ENCODE data around the gene PLD5. TPM values are rescaled to one million over a fixed set of nuclear protein-coding genes. Genes with fewer than 3 reads are reported as not detected.
"Not testable (repeated sequence)": the region's sequence is repeated elsewhere in the genome, so short reads cannot be mapped to it uniquely, and the experiment has no call there.

Gene PLD5
- total RNA-seq, 1 experiment from 2014 or later: not detected

GRCh38 chr1:242228991-242229390 lies 295.5 kb downstream of the PLD5 start:
- Histone ChIP-seq H3K9me3 (ENCODE audit: control insufficient read depth, insufficient read depth, low read depth, low read length) (peaks cover 3% of the 10 kb centered on the region; the same call in 1 of the 2 replicates), H3K4me3 (ENCODE audit: low read depth in 2 of 2, low read length in 2 of 2) (no peak overlapping the region), H3K27ac (ENCODE audit: low read length) (peak overlapping the region; percentile 81; the same call in 1 of the 2 replicates), H3K4me1 (ENCODE audit: control insufficient read depth, insufficient read depth, low read length) (peaks cover 7% of the 10 kb centered on the region), H3K36me3 (ENCODE audit: control insufficient read depth, insufficient read depth, low read length) (no peaks in the 10 kb centered on the region), H3K27me3 (ENCODE audit: control insufficient read depth, insufficient read depth, low read length) (no peaks in the 10 kb centered on the region)
- BruUV-seq (replicated peaks): no TSS peak
- CTCF ChIA-PET: no interaction called here
- in situ Hi-C loops (cut with HindIII; ENCODE audit: low pct_unique_long_range_greater_than_20kb, low sequenced_read_pairs): no loop called here
- POLR2A ChIA-PET: no interaction called here
- no peak for TF ChIP-seq TCF7L2 (IDR thresholded peaks at IDR 0.05; ENCODE audit: low read depth, low read length)
- TF ChIP-seq CTCF (IDR thresholded peaks at IDR 0.05): no peak
- TF ChIP-seq, protein P1, sequence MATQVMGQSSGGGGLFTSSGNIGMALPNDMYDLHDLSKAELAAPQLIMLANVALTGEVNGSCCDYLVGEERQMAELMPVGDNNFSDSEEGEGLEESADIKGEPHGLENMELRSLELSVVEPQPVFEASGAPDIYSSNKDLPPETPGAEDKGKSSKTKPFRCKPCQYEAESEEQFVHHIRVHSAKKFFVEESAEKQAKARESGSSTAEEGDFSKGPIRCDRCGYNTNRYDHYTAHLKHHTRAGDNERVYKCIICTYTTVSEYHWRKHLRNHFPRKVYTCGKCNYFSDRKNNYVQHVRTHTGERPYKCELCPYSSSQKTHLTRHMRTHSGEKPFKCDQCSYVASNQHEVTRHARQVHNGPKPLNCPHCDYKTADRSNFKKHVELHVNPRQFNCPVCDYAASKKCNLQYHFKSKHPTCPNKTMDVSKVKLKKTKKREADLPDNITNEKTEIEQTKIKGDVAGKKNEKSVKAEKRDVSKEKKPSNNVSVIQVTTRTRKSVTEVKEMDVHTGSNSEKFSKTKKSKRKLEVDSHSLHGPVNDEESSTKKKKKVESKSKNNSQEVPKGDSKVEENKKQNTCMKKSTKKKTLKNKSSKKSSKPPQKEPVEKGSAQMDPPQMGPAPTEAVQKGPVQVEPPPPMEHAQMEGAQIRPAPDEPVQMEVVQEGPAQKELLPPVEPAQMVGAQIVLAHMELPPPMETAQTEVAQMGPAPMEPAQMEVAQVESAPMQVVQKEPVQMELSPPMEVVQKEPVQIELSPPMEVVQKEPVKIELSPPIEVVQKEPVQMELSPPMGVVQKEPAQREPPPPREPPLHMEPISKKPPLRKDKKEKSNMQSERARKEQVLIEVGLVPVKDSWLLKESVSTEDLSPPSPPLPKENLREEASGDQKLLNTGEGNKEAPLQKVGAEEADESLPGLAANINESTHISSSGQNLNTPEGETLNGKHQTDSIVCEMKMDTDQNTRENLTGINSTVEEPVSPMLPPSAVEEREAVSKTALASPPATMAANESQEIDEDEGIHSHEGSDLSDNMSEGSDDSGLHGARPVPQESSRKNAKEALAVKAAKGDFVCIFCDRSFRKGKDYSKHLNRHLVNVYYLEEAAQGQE (IDR thresholded peaks at IDR 0.05; ENCODE audit: insufficient read depth in 1 of 2, low read depth in 2 of 2, low read length in 1 of 2): no peak
- no peak for TF ChIP-seq POLR2AphosphoS5 (IDR thresholded peaks at IDR 0.05; ENCODE audit: low read depth, low read length)
- TF ChIP-seq SIN3A (IDR thresholded peaks at IDR 0.05; ENCODE audit: borderline replicate concordance, insufficient read depth, low read depth, low read length): no peak
- ATAC-seq (no peak), DNase-seq (ENCODE audit: low read depth, low spot score) (peak; percentile 45)
- intact Hi-C loops (cut with micrococcal nuclease; ENCODE audit: unreplicated experiment): no loop called here

- intact Hi-C loops (cut with micrococcal nuclease; ENCODE audit: unreplicated experiment): no loop called here
- Histone ChIP-seq H3K4me1 (ENCODE audit: control insufficient read depth, insufficient read depth, low read length) (peaks cover 7% of the 10 kb centered on the region), H3K27me3 (ENCODE audit: control insufficient read depth, insufficient read depth, low read length) (no peaks in the 10 kb centered on the region), H3K36me3 (ENCODE audit: control insufficient read depth, insufficient read depth, low read length) (no peaks in the 10 kb centered on the region), H3K9me3 (ENCODE audit: control insufficient read depth, insufficient read depth, low read depth, low read length) (peaks cover 3% of the 10 kb centered on the region; the same call in 1 of the 2 replicates), H3K27ac (ENCODE audit: low read length) (peak overlapping the region; percentile 81), H3K4me3 (ENCODE audit: low read depth in 2 of 2, low read length in 2 of 2) (no peak overlapping the region)
- TF ChIP-seq SIN3A (IDR thresholded peaks at IDR 0.05; ENCODE audit: borderline replicate concordance, insufficient read depth, low read depth, low read length) (no peak), POLR2AphosphoS5 (IDR thresholded peaks at IDR 0.05; ENCODE audit: low read depth, low read length) (peak; percentile 68; the same call in 1 of the 2 replicates), CTCF (IDR thresholded peaks at IDR 0.05) (no peak), TCF7L2 (IDR thresholded peaks at IDR 0.05; ENCODE audit: low read depth, low read length) (peak; percentile 92)
- TF ChIP-seq, protein P1 (IDR thresholded peaks at IDR 0.05; ENCODE audit: insufficient read depth in 1 of 2, low read depth in 2 of 2, low read length in 1 of 2): no peak
- CTCF ChIA-PET: no interaction called here
- POLR2A ChIA-PET: no interaction called here
- no TSS peak for BruUV-seq (replicated peaks)
- ATAC-seq: peak; percentile 98
- in situ Hi-C loops (cut with HindIII; ENCODE audit: low pct_unique_long_range_greater_than_20kb, low sequenced_read_pairs): no loop called here
- DNase-seq (ENCODE audit: low read depth, low spot score): peak; percentile 86
Measured at GRCh38 chr1:242225767-242226573, 298.5 kb downstream of the PLD5 start.

DNA sequence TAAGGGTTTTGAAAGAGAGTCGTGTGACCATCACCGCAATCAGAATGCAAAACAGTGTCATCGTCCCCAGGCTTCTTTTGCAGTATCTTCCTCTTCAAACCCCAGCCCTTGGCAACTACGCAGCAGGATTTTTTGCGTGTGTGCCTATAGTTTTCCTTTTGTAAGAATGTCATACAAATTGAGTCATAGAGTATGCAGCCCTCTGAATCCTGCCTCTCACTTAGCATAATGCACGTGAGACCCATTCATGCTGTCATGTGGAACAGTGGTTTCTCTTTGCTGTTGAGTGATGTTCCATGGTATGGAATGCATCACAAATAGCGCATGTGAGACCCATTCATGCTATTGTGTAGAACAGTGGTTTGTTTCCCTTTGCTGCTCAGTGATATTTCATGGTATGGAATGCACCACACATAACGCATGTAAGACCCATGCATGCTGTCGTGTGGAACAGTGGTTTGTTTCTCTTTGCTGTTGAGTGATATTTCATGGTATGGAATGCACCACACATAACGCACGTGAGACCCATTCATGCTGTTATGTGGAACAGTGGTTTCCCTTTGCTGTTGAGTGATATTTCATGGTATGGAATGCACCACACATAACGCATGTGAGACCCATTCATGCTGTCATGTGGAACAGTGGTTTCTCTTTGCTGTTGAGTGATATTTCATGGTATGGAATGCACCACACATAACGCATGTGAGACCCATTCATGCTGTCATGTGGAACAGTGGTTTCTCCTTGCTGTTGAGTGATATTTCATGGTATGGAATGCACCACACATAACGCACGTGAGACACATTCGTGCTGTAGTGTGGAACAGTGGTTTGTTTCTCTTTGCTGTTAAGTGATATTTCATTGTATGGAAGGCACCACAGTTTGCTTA lies 299.4 kb downstream of the PLD5 start:
- POLR2A ChIA-PET; H3K27me3 ChIP-seq (ENCODE audit: control insufficient read depth, insufficient read depth, low read length); BruUV-seq (replicated peaks); ATAC-seq; H3K4me3 ChIP-seq (ENCODE audit: low read depth in 2 of 2, low read length in 2 of 2); DNase-seq (ENCODE audit: low read depth, low spot score); H3K9me3 ChIP-seq (ENCODE audit: control insufficient read depth, insufficient read depth, low read depth, low read length); intact Hi-C loops (cut with micrococcal nuclease; ENCODE audit: unreplicated experiment); H3K36me3 ChIP-seq (ENCODE audit: control insufficient read depth, insufficient read depth, low read length); H3K4me1 ChIP-seq (ENCODE audit: control insufficient read depth, insufficient read depth, low read length); in situ Hi-C loops (cut with HindIII; ENCODE audit: low pct_unique_long_range_greater_than_20kb, low sequenced_read_pairs); CTCF ChIA-PET: not testable (repeated sequence)
- peak overlapping the region; percentile 81 for H3K27ac ChIP-seq (ENCODE audit: low read length)

Measured in Panc1 (cell line).